Erythroblast (primary cell): ENCODE results near the gene CDK5R1.

Experiments used
- GATA1 ChIP-seq: IDR thresholded peaks from 2 replicates; pipeline ENCODE4 v1.6.1; 2011; ENCODE audit warnings: low read depth, mild to moderate bottlenecking, control low read depth, low read length, moderate library complexity
- POLR2A ChIP-seq: IDR thresholded peaks from 2 replicates; pipeline ENCODE4 v1.6.1; 2011; ENCODE audit warnings: mild to moderate bottlenecking, low read length

GRCh38 chr17:32461498-32461852 lies 25.3 kb upstream of the CDK5R1 start:
- TF ChIP-seq POLR2A (no peak), GATA1 (no peak)
